ENCODE data around the gene WDFY3. TPM values are rescaled to one million over a fixed set of nuclear protein-coding genes. Genes with fewer than 3 reads are reported as not detected.
A peak's percentile ranks its signal among the peaks of the same experiment; 100 is the strongest.

WDFY3 gene
- total RNA-seq, 1 donor = 91.9 TPM

DNA sequence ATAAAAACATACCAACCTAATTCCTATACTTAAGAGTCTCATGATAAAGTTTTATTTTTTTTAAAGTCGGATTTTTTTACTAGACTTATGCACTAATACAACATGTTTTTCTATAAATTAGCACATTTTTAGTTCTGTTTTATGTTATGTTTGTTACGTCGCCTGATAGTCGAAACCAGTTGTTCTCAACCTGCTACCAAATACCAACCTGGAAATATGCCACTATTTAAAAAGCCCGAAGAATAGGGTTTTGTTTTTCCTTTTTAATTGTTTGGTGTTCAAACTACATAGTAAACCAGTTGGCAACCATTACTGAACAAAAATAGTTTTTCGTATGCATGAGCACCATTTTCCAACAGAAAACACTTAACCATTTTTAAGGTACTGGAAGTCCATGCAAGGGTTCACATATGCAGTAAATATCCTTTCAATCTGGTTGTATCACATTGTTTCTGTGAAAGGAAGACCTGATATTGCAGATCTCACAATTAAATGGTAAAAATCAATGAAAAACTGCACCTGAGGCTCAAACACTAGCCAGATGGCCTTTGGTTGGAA is 1.4 kb downstream of the WDFY3 start:
- Histone ChIP-seq H2AFZ (ENCODE audit: low read length) (peak overlapping the region; percentile 80), H4K20me1 (ENCODE audit: insufficient read depth, low read length) (peaks cover 23% of the 10 kb centered on the region), H3K9me3 (ENCODE audit: low read depth, low read length) (no peaks in the 10 kb centered on the region), H3K27ac (ENCODE audit: low read depth, low read length) (peak overlapping the region; percentile 13), H3K4me2 (ENCODE audit: insufficient read depth, low read length) (peak overlapping the region; percentile 94), H3K79me2 (ENCODE audit: insufficient read depth, low read length) (peaks cover 61% of the 10 kb centered on the region), H3K4me1 (ENCODE audit: insufficient read depth, low read length) (peaks cover 8% of the 10 kb centered on the region), H3K4me3 (ENCODE audit: insufficient read depth, low read length) (peak overlapping the region; percentile 83), H3K27me3 (ENCODE audit: insufficient read depth, low read length) (no peaks in the 10 kb centered on the region), H3K36me3 (ENCODE audit: insufficient read depth, low read length) (no peaks in the 10 kb centered on the region)
- TF ChIP-seq CTCF (IDR thresholded peaks at IDR 0.05; ENCODE audit: extremely low read depth, low read depth, low read length) = no peak
- DNase-seq (ENCODE audit: insufficient read length, low spot score, missing footprints) = peak; percentile 73

DNA sequence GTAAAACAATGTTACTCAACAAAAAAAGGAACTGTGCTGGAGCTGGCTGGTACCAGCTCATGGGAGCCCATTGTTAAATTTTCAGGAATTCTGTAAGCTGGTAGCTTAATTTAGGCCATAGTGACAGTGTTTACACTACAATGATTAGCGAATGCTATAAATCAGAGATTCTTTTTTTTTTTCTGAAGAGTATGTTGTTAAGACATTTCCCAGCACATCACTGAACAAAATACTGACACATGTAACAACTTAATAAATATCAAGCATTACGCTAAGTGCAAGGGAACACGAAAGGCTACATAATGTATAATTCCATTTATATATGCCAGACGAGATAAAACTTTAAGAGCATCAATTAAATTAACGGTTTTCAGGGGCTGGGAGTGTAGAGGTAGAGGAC is 4.4 kb downstream of the WDFY3 start:
- Histone ChIP-seq H3K79me2 (ENCODE audit: insufficient read depth, low read length) (peaks cover 91% of the 10 kb centered on the region), H4K20me1 (ENCODE audit: insufficient read depth, low read length) (peaks cover 47% of the 10 kb centered on the region), H3K27ac (ENCODE audit: low read depth, low read length) (no peak overlapping the region), H3K4me1 (ENCODE audit: insufficient read depth, low read length) (peaks cover 5% of the 10 kb centered on the region), H3K27me3 (ENCODE audit: insufficient read depth, low read length) (no peaks in the 10 kb centered on the region), H3K4me2 (ENCODE audit: insufficient read depth, low read length) (no peak overlapping the region), H3K36me3 (ENCODE audit: insufficient read depth, low read length) (no peaks in the 10 kb centered on the region), H3K9me3 (ENCODE audit: low read depth, low read length) (no peaks in the 10 kb centered on the region), H3K4me3 (ENCODE audit: insufficient read depth, low read length) (no peak overlapping the region), H2AFZ (ENCODE audit: low read length) (no peak overlapping the region)
- DNase-seq (ENCODE audit: insufficient read length, low spot score, missing footprints) = no peak
- TF ChIP-seq CTCF (IDR thresholded peaks at IDR 0.05; ENCODE audit: extremely low read depth, low read depth, low read length) = no peak

DNA sequence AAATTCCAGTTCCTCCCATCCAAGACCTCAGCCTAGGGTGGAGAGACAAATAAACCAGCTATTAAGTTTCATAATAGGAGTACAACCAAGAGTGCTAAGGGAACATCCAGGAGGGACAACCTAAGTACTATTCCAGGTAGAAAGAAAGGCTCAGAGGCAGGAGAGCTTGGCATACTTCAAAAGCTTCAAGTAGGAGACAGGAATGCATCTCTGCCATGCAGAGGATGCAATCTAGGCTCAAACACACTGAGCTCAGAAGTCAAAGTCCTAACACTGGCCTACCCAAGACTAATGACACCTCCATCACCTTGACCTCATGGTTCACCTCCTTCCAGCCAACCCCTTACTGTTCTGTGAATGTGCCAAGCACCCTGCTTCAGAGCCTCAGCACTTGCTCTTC is 8.1 kb downstream of the WDFY3 start:
- no peak overlapping the region for H3K4me2 ChIP-seq (ENCODE audit: insufficient read depth, low read length)
- H2AFZ ChIP-seq (ENCODE audit: low read length) = no peak overlapping the region
- H3K4me1 ChIP-seq (ENCODE audit: insufficient read depth, low read length) = no peaks in the 10 kb centered on the region
- peaks cover 98% of the 10 kb centered on the region for H3K79me2 ChIP-seq (ENCODE audit: insufficient read depth, low read length)
- no peaks in the 10 kb centered on the region for H3K9me3 ChIP-seq (ENCODE audit: low read depth, low read length)
- no peaks in the 10 kb centered on the region for H3K36me3 ChIP-seq (ENCODE audit: insufficient read depth, low read length)
- no peaks in the 10 kb centered on the region for H3K27me3 ChIP-seq (ENCODE audit: insufficient read depth, low read length)
- H4K20me1 ChIP-seq (ENCODE audit: insufficient read depth, low read length) = peaks cover 53% of the 10 kb centered on the region
- H3K27ac ChIP-seq (ENCODE audit: low read depth, low read length) = no peak overlapping the region
- no peak for TF ChIP-seq CTCF (IDR thresholded peaks at IDR 0.05; ENCODE audit: extremely low read depth, low read depth, low read length)
- no peak overlapping the region for H3K4me3 ChIP-seq (ENCODE audit: insufficient read depth, low read length)
- DNase-seq (ENCODE audit: insufficient read length, low spot score, missing footprints) = no peak

GRCh38 chr4:84957514-84958420 is 8.7 kb downstream of the WDFY3 start:
- TF ChIP-seq CTCF (IDR thresholded peaks at IDR 0.05; ENCODE audit: extremely low read depth, low read depth, low read length) = no peak
- H2AFZ ChIP-seq (ENCODE audit: low read length) = no peak overlapping the region
- H3K27me3 ChIP-seq (ENCODE audit: insufficient read depth, low read length) = no peaks in the 10 kb centered on the region
- H4K20me1 ChIP-seq (ENCODE audit: insufficient read depth, low read length) = peaks cover 53% of the 10 kb centered on the region
- H3K27ac ChIP-seq (ENCODE audit: low read depth, low read length) = no peak overlapping the region
- no peak overlapping the region for H3K4me3 ChIP-seq (ENCODE audit: insufficient read depth, low read length)
- H3K4me1 ChIP-seq (ENCODE audit: insufficient read depth, low read length) = no peaks in the 10 kb centered on the region
- DNase-seq (ENCODE audit: insufficient read length, low spot score, missing footprints) = no peak
- peaks cover 98% of the 10 kb centered on the region for H3K79me2 ChIP-seq (ENCODE audit: insufficient read depth, low read length)
- no peak overlapping the region for H3K4me2 ChIP-seq (ENCODE audit: insufficient read depth, low read length)
- H3K36me3 ChIP-seq (ENCODE audit: insufficient read depth, low read length) = no peaks in the 10 kb centered on the region
- H3K9me3 ChIP-seq (ENCODE audit: low read depth, low read length) = no peaks in the 10 kb centered on the region

Measured in osteoblast (primary cell).